GM18519 (cell line): ENCODE results near the gene CCDC13.

Experiments
- ATAC-seq: cut with Tn5 transposase; IDR thresholded peaks from one replicate; pipeline ENCODE4 v1.9.1; 2021; ENCODE audit warnings: mild to moderate bottlenecking, moderate library complexity; ENCODE audit not compliant: unreplicated experiment, low FRiP score

The CCDC13 gene

DNA sequence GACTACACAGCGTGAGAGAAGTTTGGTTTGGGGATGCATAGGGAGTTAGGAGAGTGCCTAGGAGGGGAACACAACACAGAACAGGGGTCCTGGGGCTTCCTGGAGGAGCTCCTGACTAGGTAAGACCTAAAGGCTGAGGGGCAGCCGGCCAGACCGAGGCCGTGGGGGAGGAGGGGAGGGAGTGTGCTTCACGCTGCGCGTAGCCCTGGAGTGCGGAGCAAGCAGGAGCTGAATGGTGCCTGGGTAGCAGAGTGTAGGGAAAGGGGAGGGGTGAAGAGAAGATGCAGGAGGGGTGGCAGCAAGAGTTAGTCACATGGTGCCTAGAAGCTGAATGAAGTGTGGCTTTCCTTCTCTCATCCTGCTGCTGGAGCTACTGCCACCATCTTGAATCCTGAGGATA is 38.0 kb downstream of the CCDC13 start:
- ATAC-seq: no peak

DNA sequence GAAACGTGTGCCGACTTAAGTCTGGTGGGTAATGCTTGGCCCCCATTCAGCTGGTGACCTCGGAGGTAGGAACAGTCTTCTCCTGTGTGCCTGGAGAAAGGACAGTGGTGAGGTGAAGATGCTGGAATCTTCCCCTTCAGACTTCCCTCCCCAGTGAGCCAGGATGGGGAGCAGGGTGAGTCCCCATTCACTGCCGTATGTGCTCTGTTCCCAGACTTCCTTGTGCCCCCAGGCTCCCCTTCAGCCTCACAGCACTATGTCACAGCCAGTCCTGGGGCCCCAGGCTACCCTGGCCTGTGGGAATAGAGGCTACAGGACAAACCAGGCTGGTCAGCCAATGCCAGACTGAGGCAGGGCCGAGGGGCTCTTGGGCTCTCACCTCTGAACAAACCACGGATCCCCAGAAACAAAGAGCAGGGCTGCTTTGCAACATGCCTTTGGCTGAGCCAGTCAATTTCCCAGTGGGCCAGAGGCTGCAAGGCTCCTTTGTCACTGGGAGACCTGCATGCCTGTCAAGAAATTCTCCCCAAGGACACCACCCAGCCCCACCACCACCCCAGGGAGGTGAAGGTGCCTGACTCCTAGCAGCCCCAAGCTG is 38.7 kb downstream of the CCDC13 start:
- ATAC-seq: no peak

DNA sequence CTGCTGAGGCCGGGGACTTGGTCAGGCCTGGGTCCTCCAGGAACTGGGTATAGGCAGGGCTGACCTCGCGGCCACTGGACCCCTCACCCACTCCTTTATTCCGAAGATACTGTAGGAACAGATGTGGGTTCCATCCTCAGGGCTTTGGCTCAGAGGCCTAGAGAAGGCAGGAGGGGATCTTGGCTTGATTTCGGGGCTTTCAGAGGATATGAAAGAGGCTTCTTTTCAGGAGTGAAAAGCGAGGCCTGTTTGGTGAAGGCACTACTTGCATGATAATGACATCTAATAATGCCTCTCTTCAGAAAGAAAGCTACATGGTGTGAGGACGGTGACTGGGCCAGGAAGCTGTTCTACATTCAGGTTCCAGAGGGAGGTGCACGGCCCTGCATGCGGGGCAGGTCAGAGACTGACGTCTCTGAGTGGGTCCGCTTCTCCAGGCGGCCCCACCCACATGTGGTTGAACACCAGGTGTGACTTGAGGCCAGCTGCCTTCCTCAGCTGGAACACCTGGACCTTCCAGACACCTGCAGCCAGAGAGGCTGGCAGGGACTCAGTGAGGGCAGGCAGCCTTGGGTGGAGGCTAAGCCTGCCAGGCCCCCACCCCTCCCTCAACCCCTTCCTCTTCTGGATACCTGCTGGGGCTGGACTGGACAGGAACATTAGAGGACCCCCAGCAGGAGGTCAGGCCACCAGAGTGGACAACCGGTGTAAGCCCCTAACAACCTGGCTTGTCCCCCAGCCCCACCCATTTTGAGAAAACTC is 39.4 kb downstream of the CCDC13 start:
- ATAC-seq: no peak

DNA sequence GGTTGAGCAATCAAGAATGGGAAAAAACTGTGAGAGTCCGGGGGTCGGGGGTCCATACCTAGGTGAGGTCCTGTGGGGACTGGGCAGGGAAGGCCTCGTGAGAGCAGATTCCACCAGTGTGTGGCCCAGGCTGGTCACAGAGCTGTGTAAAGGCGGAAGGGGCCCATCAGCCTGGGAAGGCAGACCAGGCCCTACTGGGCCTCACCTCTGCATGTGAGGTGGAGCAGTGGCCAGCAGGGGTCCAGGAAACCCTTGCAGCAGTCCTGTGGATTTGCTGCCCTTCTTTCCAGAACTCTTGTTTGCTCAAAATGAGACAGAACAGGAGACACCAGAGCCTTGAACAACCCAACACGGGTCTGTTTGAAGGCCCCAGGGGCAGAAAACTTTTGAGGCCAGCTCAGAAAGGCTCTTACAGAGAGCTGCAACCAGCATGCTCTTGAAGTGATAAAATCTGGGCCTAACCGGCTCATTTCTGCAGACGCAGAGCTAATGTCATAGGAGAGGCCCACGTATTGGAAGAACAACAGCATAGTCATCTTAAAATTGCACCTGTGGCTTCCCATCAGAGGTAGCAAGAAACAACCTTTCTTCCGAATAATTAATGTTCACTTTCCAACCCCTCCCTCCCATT is 40.1 kb downstream of the CCDC13 start:
- no peak for ATAC-seq

DNA sequence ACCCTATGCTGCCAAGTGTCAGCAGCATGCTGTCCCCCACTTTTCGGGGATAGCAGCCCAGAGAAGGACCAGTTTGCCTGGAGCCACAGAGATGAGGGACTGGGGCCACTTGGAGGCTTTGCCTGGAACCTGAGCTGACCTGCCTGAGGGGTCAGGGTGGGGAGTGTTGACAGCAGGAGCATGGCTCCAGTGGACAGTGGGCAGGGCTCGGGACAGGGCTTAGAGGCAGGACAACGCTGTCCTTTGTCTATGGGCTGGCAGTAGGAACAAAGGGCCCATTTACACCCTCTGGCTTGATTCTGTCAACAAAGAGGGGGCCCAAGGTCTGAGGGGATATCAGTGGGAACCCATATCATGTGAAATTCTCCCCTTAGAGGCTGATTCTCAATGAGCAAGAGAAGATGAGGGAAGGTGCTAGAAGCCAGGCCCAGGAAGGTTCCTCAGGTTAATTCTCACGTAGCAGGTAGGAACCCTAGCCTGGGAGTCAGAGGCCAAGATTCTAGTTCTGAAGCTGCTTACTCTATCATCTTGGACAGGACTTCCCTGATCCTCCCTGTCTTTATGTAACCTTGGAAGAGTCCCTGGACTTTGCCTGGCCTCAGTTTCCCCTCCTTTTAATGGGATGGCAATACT is 40.7 kb downstream of the CCDC13 start:
- ATAC-seq: no peak

DNA sequence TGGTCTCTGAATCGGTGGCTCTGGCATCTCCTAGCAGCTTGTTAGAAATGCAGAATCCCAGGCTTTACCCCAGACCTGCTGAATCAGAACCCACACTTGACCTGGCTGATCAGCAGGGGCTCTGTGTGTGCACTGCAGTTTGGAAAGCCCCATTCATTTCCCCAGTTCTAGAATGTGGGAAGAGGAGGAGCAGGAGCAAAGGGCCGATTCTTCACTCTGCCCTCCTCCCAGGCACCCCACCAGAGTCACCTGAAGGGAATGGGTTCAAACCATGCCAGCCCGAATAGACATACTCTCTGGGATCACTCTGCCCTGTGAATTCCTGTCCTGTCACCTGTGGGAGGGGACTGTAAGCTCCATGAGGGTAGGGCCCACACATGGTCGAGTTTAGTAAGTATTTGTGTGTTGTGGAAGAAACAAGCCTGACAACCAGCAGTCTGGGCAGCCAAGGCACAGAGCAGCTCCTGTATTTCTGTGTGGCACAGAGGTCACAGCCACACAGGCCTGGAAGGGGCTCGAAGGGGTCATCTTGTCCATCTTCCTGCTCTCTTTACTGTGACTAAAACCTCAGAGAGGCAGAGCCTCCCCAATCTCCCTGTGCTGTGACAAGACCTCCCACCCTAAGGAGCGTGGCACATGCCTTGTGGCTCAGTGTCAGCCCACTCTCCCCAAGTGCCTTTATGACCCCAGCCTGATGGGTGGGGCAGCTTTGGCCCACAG is 41.4 kb downstream of the CCDC13 start:
- no peak for ATAC-seq

DNA sequence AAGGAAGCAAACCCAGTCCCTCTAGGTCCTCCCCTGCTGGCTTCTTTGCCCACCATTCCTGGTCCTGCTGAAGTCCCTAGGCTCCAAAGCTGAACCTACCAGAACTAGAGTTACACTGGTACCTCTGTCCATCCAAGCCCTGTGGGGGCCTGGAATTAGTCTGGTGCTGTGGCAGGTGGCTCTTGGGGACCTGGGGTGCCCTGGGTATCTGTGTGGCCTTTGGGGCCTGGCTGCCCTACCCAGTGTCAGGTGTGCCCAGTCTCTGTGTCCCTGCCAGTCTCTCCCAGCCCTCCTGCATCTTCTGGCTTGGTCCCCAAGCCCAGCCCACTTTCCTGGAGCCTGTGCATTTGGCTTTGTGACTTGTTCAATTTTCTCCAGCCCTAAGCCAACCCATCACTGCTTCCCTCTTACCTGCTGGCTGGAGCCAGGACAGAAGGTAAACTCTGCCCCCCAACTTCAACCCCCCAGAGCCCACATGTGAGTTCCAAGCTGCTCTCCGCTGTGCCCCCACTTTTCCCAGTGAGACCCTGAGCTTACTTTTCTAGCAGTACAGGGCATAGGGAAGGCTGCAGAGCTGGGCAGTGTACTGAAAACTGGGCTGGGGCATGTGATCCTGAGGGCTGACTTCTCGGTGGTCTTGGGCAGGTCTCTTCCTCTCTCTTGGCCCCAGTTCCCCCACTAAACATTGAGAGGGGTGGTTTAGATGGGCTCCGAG is 42.2 kb downstream of the CCDC13 start:
- no peak for ATAC-seq

DNA sequence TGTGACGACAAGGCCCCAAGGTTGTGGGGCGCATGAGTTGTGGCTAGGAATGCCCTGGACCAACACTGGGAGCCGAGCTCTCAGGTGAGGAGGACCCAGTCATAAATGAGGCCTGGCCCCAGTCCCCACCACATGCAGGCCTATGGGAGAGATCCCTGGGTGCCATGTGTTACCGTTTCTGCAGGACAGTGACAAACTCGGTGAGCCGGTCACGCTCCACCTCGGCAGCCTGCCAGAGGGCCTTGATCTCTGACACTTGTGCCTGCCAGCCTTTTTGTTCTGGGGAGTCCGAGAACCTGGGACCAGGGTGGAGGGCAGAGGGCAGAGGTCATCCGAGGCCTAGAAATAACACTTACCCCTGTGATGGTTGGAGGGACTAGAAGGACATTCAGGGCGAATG is 42.8 kb downstream of the CCDC13 start:
- no peak for ATAC-seq

DNA sequence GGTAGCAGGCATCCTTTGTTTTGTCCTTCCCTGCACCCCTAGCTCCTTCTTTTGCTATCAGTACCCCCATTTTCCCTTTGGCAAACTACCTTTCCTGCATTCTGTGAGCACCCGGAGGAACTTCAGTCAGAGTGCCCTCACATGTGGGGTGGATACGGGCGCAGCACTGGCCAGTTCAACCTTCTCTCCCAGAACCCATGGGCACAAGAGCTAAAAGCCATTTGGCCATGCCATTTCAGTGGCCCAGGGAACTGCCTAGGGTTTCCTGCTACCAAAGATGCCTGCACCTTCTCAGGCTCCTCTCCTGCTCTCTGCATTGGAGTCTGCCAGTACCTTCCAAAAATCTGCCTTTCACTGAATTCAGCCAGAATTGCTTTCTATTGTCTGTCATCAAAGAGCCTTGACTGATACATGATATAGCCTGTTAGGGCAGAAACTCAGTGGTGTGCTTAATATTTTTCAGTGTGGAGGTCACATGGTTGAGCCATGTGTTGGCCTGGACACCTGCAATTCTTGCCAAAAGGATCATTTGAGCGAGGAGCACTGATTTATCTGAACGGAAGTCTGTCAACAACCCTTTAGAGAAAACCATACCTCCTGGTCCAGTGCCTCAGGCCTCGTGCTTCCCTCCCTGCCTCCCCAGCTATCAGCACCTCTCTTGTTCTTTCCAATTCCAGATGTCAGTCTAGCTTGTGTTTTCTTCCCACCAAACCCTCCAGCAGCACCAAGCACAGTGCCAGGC is 43.5 kb downstream of the CCDC13 start:
- ATAC-seq: no peak

DNA sequence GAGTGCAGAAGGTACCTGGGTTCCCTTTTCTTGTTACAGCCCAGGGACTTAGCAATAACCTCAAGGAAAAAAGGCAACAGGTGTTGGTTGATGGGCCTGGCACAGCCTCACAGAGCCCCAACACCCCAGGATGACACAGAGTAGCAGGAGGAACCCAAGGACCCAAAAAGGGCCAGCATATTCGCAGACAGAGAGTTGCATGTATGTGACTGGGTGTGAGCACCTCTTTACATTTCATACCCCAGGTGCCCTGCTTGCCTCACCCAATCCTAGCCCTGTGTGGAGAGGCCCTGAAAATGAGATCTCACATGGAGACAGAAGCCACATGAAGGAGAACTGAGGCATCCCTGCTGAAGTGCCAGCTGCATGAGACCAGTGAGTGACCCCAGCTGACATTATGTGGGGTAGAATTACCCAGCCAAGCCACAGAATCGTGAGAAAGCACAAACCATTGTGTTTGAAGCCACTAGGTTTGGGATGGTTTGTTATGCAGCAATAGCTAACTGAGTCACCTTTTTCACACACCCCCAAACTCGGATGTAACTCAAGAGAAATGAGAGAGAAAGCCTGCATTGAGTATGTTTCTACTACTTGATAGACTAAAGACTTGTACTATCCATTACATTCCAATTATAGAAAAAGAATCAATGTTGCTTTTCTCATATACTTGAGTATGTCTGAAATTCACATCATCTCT is 44.2 kb downstream of the CCDC13 start:
- ATAC-seq: no peak

DNA sequence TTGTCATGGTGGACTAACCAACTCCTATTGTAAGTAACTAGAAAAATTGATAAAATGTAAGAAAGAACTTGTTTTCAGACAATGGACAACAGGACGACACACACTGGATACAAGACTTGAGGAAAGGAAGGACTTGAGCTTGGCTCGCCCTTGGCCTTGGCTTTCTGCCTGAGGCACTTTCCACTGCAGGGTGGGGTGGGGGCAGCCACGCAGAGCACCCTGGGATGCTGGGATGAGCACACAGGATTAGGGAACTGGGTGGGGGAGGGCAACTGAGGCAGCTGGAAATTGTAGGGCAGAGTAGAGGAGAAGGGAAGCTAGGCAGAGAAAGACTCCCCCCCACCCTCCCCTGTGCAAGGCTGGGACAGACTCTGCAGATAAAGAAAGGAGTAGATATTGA is 45.0 kb downstream of the CCDC13 start:
- ATAC-seq: no peak

DNA sequence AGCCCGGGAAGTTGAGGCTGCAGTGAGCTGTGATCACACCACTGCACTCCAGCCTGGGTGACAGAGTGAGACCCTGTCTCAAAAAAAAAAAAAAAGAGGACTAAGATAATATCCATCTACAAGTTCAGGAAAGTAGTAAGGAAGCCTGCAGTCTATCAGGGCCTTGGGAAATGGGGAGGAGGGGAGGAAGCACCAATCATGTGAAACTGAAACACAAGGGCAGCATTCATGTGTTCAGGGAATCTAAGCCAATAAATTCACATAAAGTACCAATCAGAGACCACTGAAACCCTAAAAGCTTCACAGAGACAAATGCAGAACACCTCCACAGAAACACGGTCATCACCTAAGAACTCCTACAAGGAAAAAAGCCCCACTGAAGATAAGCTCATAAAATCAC is 47.6 kb downstream of the CCDC13 start:
- ATAC-seq: no peak

DNA sequence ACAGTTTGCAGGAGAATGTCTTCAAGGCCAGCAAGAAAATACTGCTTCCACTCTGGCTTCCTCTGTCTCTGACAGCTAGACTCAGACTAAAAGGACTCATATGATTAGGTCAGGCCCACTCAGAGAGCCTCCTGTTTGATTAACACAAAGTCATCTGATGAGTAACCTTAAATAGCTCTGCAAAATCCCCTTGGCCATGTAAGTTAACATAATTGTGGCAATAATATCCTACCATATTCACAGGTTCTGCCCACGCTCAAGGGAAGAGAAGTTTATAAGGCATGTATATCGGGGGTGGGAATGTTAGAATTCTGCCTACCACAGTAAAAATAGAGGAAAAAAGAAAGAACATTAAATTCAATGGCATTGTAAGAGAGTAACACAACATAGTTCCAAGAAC is 49.8 kb downstream of the CCDC13 start:
- ATAC-seq: no peak
